AG09309 (cell line): ENCODE measurements around the gene METTL1.

ENCODE experiments used
- DNase-seq: peaks from one replicate; pipeline ENCODE4 v3.0.0-alpha.2; 2010; ENCODE audit warnings: low read depth
- H3K4me3 ChIP-seq: 2 replicates; pipeline ENCODE4 v1.5.1; 2011; ENCODE audit warnings: mild to moderate bottlenecking, low read depth, low read length, moderate library complexity; ENCODE audit not compliant: control insufficient read depth
- TF ChIP-seq, protein P1 (sequence below): IDR thresholded peaks from 2 replicates; pipeline ENCODE4 v1.5.1; 2011; ENCODE audit warnings: mild to moderate bottlenecking, low read depth, low read length, inconsistent platforms; ENCODE audit not compliant: insufficient read depth, control insufficient read depth; ENCODE audit errors: missing control alignments

METTL1 gene

DNA sequence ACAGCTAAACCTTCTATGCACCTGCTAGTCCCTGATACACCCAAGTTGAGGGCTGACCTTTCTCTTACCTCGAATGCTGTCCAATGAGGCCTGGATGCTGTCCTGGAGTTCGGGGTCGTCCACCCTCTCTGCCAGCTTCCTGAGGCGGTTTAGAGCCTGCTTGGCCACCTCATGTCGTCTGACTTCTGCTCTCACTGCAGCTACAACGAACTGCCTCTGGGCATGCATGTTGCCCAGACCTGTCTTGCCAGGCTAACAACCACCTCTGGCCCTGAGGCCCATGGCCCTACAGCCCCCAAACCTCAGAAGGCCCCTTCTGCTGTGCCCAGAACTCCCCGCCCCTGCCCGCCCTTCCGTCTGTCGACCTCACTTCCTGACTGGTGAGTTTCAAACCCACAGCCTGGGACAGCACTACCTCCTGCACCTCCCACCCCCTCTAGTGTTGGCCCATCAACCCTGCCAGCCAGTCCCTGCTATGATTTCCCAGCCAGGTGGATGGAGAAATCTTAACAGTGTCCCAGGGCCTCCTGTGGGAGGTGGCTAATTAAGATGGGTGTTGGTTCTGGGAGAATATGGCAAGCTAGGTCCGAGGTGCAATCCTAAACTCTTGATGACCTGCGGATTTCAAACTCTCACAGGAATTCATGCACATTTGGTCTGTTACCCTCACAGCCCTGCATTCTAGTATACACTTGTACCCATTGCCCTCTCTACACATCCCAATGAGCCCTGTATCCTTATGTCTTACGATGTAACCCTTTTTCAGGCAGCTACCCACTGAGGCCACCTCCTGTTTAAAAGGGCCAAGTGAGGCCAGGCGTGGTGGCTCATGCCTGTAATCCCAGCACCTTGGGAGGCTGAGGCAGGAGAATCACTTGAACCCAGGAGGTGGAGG lies 29.8 kb downstream of the METTL1 start:
- TF ChIP-seq, protein P1, sequence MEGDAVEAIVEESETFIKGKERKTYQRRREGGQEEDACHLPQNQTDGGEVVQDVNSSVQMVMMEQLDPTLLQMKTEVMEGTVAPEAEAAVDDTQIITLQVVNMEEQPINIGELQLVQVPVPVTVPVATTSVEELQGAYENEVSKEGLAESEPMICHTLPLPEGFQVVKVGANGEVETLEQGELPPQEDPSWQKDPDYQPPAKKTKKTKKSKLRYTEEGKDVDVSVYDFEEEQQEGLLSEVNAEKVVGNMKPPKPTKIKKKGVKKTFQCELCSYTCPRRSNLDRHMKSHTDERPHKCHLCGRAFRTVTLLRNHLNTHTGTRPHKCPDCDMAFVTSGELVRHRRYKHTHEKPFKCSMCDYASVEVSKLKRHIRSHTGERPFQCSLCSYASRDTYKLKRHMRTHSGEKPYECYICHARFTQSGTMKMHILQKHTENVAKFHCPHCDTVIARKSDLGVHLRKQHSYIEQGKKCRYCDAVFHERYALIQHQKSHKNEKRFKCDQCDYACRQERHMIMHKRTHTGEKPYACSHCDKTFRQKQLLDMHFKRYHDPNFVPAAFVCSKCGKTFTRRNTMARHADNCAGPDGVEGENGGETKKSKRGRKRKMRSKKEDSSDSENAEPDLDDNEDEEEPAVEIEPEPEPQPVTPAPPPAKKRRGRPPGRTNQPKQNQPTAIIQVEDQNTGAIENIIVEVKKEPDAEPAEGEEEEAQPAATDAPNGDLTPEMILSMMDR, result no peak
- DNase-seq, result no peak
- H3K4me3 ChIP-seq, result no peak overlapping the region

DNA sequence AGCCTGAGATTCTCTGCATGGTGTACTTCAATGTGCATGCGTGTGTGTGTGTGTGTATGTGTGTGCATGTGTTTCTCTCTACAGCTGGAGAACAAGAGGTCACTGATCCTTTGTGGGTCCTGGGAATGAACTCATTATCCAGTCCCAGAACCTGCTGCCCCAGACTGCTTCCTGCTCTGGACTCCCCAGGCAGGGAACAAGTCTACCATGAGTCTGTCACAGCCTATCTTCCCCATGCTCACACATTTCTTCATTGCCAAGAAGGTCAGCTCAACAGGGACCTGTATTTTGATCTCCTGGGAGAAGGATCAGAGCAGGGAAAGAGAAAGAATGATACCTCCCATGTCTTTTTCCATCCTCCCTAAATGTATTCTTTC lies 30.5 kb downstream of the METTL1 start:
- TF ChIP-seq, protein P1, result no peak
- no peak for DNase-seq
- H3K4me3 ChIP-seq, result no peak overlapping the region

DNA sequence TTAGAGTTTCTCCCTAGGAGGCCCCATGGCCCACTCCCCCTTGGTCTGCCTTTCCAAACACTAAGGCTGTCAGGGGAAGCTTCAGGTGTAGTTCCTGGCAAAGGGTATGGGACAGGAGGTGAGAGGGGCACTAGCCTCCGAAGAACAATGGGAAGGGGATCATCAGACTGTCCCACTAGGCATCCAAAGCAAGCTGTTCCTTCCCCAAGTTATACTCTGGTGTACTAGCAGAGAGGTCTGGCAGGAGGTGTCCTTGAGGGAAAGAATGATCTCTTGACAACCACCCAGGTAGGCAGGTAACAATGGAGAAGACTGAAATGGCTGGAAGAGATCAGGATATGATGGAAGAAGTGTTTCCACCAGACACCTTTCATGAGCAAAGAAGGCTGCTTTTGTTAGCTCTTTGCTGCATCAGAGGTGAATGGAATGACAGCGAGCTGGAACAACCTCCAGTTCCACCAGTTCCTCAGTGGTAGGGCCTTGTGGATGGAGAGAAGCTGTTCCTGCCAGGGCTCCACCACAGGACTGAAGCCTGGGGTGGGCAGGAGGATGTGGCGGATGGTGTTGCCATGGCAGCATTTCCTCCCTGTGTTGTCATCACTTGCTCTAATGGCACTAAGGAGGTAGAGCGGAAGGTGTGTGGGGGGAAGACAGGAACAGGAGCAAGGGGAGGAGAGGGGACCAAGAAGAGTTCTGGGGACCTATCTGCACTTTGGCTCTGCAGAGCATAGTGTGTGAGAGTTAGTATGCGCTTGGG lies 31.1 kb downstream of the METTL1 start:
- no peak for DNase-seq
- H3K4me3 ChIP-seq, result no peak overlapping the region
- TF ChIP-seq, protein P1, result no peak

DNA sequence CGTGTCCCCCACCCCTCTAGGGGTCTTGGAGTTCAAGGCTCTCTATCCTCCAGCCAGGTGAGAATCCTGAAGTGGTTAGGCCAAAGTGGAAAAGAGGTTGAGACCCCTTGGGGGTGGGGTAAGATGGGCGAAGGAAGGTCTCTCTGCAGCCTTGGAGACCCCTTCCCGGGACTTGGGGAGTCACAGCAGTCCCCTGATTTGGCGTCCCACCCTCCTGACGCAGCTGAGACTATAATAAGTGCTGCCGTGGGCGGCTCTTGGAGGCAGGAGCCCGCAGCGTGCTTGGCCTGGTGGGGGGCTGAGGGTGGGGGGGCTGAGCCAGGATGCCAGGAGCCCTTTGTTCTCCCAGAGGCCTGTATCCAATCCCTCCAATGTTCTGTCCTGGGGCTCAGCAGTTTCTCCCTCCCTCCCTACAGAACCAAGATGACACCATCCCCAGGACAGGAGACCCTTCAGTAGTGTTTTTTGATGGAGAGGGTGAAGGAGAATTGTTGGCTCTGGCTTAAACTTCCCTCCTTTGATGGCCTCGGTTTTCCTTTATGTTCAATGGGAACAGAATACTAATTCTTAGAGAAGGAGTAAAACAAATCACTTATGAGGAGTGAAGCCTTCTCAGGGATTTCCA lies 31.9 kb downstream of the METTL1 start:
- no peak overlapping the region for H3K4me3 ChIP-seq
- TF ChIP-seq, protein P1, result no peak
- no peak for DNase-seq

DNA sequence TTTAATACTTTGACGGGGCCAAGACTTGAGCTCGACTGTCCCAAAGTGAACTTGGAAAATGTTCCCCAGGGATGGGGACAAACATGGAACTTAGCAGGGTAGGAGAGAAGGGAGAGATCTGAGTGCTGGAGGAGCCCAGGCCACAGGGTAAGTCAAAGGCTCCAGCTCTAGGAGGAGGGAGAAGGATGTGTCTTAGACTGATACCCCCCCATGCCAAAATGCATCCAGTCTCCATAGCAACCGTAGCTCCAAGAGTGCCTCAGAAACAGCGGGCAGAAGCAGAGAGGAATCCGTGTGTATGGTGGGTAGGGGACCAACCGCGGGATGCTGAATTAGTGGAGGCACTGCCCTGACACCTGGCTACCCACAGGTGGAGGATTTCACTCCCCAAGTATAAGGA lies 32.5 kb downstream of the METTL1 start:
- no peak overlapping the region for H3K4me3 ChIP-seq
- no peak for DNase-seq
- TF ChIP-seq, protein P1, result no peak

DNA sequence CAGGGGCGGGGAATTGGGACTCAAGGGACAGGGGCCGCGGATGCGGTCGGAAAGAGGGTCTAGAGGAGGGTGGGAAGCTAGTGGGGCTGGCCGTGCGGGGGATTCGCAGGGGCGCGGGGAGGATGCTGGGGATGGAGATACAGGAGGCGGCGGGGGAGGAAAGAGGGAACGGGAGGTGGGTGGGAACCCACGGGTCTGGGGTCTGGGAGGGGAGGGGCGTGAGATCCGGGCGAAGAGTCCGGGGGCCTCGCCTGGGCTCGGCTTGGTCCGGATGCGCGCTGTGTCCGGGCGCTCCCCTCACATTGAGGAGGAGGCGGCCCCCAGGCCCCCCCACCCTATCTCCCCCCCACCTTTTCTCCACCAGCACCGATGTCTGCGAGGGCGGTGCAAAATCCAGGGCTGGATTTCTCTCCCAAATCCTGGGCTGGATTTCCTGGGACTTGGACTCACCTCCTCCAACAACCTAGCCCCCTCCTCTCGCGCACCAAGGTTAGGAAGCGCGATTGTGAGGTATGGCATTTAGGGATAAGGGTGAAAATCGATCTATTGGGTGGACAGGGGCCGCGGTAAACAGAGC lies 33.2 kb downstream of the METTL1 start, which contains the start of gene AGAP2:
TSS of gene AGAP2 (minus strand) at position 82 of the 577 bp plus-strand sequence. CDS start 496 bp downstream, outside the sequence.
- DNase-seq, result no peak
- peak within 1 kb of the TSS; percentile 12 for H3K4me3 ChIP-seq
- TF ChIP-seq, protein P1, result no peak
